Sigmoid colon (tissue), 7 donors: ENCODE results near the gene YARS1. TPM values are rescaled to one million over a fixed set of nuclear protein-coding genes. Genes with fewer than 3 reads are reported as not detected.
"Not testable (repeated sequence)": the region's sequence is repeated elsewhere in the genome, so short reads cannot be mapped to it uniquely, and the experiment has no call there.

Experiments used
- DNase-seq: peaks from one replicate; pipeline ENCODE4 v3.0.0-alpha.2; 2019
- H3K27ac ChIP-seq, 4 donors: fragments of 200-600 bp; sonication (generic); one replicate each; pipeline ENCODE4 v1.5.1; 2016 to 2019; ENCODE audit warnings: mild to moderate bottlenecking in 1 of 4
- H3K27me3 ChIP-seq, 3 donors: fragments of 200-600 bp; sonication (generic); one replicate each; pipeline ENCODE4 v1.5.1; 2019; ENCODE audit warnings: mild to moderate bottlenecking in 1 of 3
- H3K36me3 ChIP-seq, 4 donors: fragments of 200-600 bp; sonication (generic); one replicate each; pipeline ENCODE4 v1.5.1; 2016 to 2019
- H3K4me1 ChIP-seq, 4 donors: fragments of 200-600 bp; sonication (generic); one replicate each; pipeline ENCODE4 v1.5.1; 2017 to 2019
- H3K4me3 ChIP-seq, 4 donors: fragments of 200-600 bp; sonication (generic); one replicate each; pipeline ENCODE4 v1.5.1; 2017 to 2019; ENCODE audit warnings: mild to moderate bottlenecking in 2 of 4, moderate library complexity in 1 of 4
- H3K9me3 ChIP-seq, 4 donors: fragments of 200-600 bp in 3 of 4; sonication (generic) in 3 of 4; one replicate each; pipeline versions ENCODE4 v1.5.1 to v1.6.1; 2013 to 2019
- EP300 ChIP-seq, 4 donors: sonication (generic); formaldehyde crosslinking; IDR thresholded peaks; one replicate each; pipeline ENCODE4 v1.6.1; 2017; ENCODE audit warnings: antibody characterized with exemption in 4 of 4
- POLR2A ChIP-seq, 2 donors: fragments of 450-650 bp; IDR thresholded peaks; one replicate each; pipeline ENCODE4 v1.6.1; 2016; ENCODE audit warnings: antibody characterized with exemption in 2 of 2, mild to moderate bottlenecking in 2 of 2, moderate library complexity in 2 of 2
- POLR2AphosphoS5 ChIP-seq, 4 donors: sonication (generic); formaldehyde crosslinking; IDR thresholded peaks; one replicate each; pipeline ENCODE4 v1.6.1; 2017; ENCODE audit warnings: antibody characterized with exemption in 4 of 4
- WGBS, 2 donors: extraction: QIAGEN DNeasy Blood & Tissue Kit; methylation state at CpG; one replicate each; pipeline ENCODE4 v1.1.7; 2013; 5-methylcytosine and 5-hydroxymethylcytosine counted together
- intact Hi-C: fragments of 100-400 bp; cut with DNase I; formaldehyde crosslinking; loops from one replicate; pipeline ENCODE4 v1.15.1; 2023
- polyA plus RNA-seq, 3 donors: library from polyadenylated mRNA; stranded (reverse); fragments of 200-250 nt; gene quantifications; one replicate each; pipeline ENCODE4 v1.2.3, GENCODE V29; 2013
- total RNA-seq, 4 donors: library from RNA; depleted of rRNA; stranded (reverse); fragments of >200 nt; gene quantifications; one replicate each; pipeline ENCODE4 v1.1.0, GENCODE V29; 2016
- TF ChIP-seq, protein P1 (sequence below), 4 experiments: fragments of 450-650 bp in 3 of 4; fragments of 200-600 bp in 1 of 4; IDR thresholded peaks; one replicate each; pipeline ENCODE4 v1.5.1; 2016 to 2019; ENCODE audit warnings: antibody characterized with exemption in 4 of 4, mild to moderate bottlenecking in 3 of 4, moderate library complexity in 2 of 4
- donor health status: healthy with polysubstance abuse.
- donor health status: Bipolar disorder and iron deficiency.
- donor health status: healthy.

YARS1 gene
- total and polyA plus RNA-seq, 7 donors = 28.7 to 65.2 (median 33.6) TPM

DNA sequence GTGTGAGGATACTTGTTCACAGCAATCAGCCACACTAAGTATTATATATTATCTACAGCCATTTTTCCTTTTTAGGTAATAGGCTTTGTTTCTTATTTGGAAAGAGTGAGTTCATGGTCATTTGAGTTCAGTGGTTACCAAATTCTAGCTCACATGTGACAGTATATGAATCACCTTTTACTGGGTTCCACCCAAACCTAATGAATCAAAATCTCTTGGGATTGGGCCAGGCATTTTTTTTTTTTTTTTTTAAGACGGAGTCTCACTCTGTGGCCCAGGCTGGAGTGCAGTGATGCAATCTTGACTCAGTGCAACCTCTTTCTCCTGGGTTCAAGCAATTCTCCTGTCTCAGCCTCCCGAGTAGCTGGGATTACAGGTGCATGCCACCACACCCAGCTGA lies 27.8 kb downstream of the YARS1 start:
- peaks cover 3 to 93% (median 37%) of the 10 kb centered on the region in 4 donors for H3K36me3 ChIP-seq
- intact Hi-C loops, DNase-seq, H3K27me3 ChIP-seq, H3K9me3 ChIP-seq, H3K4me1 ChIP-seq, H3K4me3 ChIP-seq: not testable (repeated sequence)
- TF ChIP-seq POLR2AphosphoS5 (IDR thresholded peaks at IDR 0.05) = peak in 3 of 4 donors; percentile 28 to 51 (median 35)
- peak overlapping the region in 2 of 4 donors; percentile 47 to 51 for H3K27ac ChIP-seq
- WGBS, 2 donors = 41 to 67% methylated on average over 2 of the region's 2 CpGs

DNA sequence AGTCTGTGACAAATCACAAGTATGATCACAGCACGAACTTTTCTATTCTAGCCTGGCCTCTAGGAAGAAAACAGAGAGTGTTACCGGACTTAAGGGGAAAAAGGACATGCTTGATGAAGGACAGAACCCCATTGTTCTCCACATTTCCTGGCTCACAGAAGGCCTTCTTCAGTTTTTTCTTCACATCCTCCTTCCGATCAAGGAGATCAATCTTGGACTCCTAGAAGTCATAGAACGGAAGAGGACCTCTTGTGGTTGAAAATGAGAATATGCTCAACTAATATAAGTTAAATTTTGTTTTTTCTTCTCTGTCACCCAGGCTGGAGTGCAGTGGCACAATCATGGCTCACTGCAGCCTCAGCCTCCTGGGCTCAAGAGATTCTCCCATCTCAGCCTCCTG lies 30.3 kb downstream of the YARS1 start:
- no peak overlapping the region for H3K27ac ChIP-seq
- intact Hi-C loops = no loop called here
- TF ChIP-seq EP300 (IDR thresholded peaks at IDR 0.05) (no peak), POLR2AphosphoS5 (IDR thresholded peaks at IDR 0.05) (no peak)
- TF ChIP-seq, protein P1, sequence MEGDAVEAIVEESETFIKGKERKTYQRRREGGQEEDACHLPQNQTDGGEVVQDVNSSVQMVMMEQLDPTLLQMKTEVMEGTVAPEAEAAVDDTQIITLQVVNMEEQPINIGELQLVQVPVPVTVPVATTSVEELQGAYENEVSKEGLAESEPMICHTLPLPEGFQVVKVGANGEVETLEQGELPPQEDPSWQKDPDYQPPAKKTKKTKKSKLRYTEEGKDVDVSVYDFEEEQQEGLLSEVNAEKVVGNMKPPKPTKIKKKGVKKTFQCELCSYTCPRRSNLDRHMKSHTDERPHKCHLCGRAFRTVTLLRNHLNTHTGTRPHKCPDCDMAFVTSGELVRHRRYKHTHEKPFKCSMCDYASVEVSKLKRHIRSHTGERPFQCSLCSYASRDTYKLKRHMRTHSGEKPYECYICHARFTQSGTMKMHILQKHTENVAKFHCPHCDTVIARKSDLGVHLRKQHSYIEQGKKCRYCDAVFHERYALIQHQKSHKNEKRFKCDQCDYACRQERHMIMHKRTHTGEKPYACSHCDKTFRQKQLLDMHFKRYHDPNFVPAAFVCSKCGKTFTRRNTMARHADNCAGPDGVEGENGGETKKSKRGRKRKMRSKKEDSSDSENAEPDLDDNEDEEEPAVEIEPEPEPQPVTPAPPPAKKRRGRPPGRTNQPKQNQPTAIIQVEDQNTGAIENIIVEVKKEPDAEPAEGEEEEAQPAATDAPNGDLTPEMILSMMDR (IDR thresholded peaks at IDR 0.05) = peak in 1 of 4 experiments; percentile 13
- no peak overlapping the region for H3K4me3 ChIP-seq
- peaks cover 6 to 99% (median 40%) of the 10 kb centered on the region in 4 donors for H3K36me3 ChIP-seq
- H3K4me1 ChIP-seq = peaks cover 0 to 10% (median 4%) of the 10 kb centered on the region in 4 donors
- H3K9me3 ChIP-seq = no peaks in the 10 kb centered on the region
- no peaks in the 10 kb centered on the region for H3K27me3 ChIP-seq
- no peak for DNase-seq
- WGBS, 2 donors = 54 to 65% methylated on average over 4 of the region's 4 CpGs

DNA sequence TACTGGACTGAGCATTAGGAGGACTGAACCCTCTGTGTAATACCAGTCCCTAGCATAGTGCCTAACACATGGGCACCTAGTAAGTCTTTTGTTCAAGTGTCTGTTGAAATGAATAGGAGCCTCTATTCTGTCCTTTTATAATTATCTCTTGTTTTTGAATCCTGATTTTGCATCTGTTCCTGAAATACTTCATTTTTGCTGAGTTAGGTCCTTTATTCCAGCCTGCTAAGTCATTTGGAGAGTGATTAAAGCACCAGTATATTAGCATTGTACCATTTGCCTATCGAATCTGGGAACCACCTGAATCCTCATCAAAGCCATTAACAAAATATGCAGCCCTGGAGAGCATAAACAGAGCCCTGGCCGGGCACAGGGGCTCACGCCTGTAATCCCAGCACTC lies 32.3 kb downstream of the YARS1 start:
- intact Hi-C loops = no loop called here
- H3K36me3 ChIP-seq = peaks cover 22 to 99% (median 50%) of the 10 kb centered on the region in 4 donors

DNA sequence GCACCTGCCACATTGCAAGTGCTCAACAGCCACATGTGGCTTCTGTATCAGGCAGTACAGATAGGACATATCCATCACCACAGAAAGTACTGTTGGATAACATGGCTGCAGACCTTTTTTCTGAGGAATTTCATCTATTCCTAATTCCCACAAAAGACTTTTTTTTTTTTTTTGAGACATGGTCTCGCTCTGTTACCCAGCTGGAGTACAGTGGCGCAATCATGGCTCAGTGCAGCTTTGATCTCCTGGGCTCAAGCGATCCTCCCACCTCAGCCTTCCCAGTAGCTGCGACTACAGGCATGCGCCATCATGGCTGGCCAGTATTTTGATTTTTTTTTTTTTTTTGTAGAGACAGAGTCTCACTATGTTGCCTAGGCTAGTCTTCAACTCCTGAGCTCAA lies 33.3 kb downstream of the YARS1 start:
- 98 to 99% methylated on average over 5 of the region's 5 CpGs for WGBS, 2 donors
- TF ChIP-seq, protein P1 (IDR thresholded peaks at IDR 0.05) = no peak
- TF ChIP-seq EP300 (IDR thresholded peaks at IDR 0.05) = no peak
- no peak for TF ChIP-seq POLR2AphosphoS5 (IDR thresholded peaks at IDR 0.05)
- no peak for TF ChIP-seq POLR2A (IDR thresholded peaks at IDR 0.05)
- Histone ChIP-seq H3K36me3 (peaks cover 32 to 99% (median 57%) of the 10 kb centered on the region in 4 donors), H3K4me3 (no peak overlapping the region), H3K4me1 (peaks cover 0 to 1% (median under 1%) of the 10 kb centered on the region in 4 donors), H3K27me3 (no peaks in the 10 kb centered on the region), H3K9me3 (no peaks in the 10 kb centered on the region), H3K27ac (no peak overlapping the region)
- intact Hi-C loops = no loop called here
- no peak for DNase-seq

More for the DNA sequence above, 32.3 kb downstream of the YARS1 start:
- Histone ChIP-seq H3K9me3 (no peaks in the 10 kb centered on the region), H3K27me3 (no peaks in the 10 kb centered on the region), H3K4me1 (peaks cover 0 to 10% (median 4%) of the 10 kb centered on the region in 4 donors), H3K4me3 (no peak overlapping the region), H3K27ac (no peak overlapping the region)
- TF ChIP-seq, protein P1 (IDR thresholded peaks at IDR 0.05) = no peak
- TF ChIP-seq POLR2AphosphoS5 (IDR thresholded peaks at IDR 0.05) = no peak
- no peak for TF ChIP-seq POLR2A (IDR thresholded peaks at IDR 0.05)
- TF ChIP-seq EP300 (IDR thresholded peaks at IDR 0.05) = no peak
- 88 to 92% methylated on average over 3 of the region's 3 CpGs for WGBS, 2 donors
- no peak for DNase-seq

DNA sequence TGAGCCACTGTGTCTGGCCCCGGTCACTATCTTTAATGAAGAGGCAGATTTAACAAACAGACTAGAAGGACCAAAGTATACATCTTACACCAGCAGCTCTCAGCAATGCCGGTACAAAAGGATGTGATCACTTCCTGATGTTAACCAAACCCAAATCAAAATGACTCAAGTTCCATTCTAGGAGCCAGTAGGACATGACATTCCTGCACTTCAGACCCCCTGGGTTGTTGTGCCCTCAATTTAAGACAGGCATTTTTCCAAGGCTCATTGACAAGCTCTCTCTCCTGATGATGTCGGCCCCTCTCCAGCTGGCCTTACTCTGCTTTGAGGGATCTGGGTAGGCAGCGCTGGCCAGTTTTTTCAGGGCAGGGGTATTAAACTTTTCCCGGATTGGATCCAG lies 35.1 kb downstream of the YARS1 start:
- H3K4me1 ChIP-seq = no peaks in the 10 kb centered on the region
- 92% methylated on average over 5 of the region's 5 CpGs for WGBS, 2 donors
- no peak overlapping the region for H3K4me3 ChIP-seq
- TF ChIP-seq, protein P1 (IDR thresholded peaks at IDR 0.05) = no peak
- no peak for TF ChIP-seq POLR2A (IDR thresholded peaks at IDR 0.05)
- TF ChIP-seq EP300 (IDR thresholded peaks at IDR 0.05) = no peak
- TF ChIP-seq POLR2AphosphoS5 (IDR thresholded peaks at IDR 0.05) = no peak
- intact Hi-C loops = no loop called here
- peaks cover 29 to 100% (median 50%) of the 10 kb centered on the region in 4 donors for H3K36me3 ChIP-seq
- DNase-seq = no peak
- H3K27ac ChIP-seq = no peak overlapping the region
- no peaks in the 10 kb centered on the region for H3K9me3 ChIP-seq
- no peaks in the 10 kb centered on the region for H3K27me3 ChIP-seq
